HepG2 (cell line): Measurements from ENCODE around the gene KCNK17. TPM values are rescaled to one million over a fixed set of nuclear protein-coding genes. Genes with fewer than 3 reads are reported as not detected.

Experiments used
- ATAC-seq: fragments of 200-7000 bp; cut with Tn5 transposase; 3 replicates; pipeline ENCODE4 v1.9.1; 2020; ENCODE audit warnings: mild to moderate bottlenecking, moderate library complexity
- BruUV-seq: library from RNA; stranded (reverse); fragments of 400-500 nt; replicated peaks from 2 replicates; lab custom pipeline; 2021; lab: Mats Ljungman, UMichigan
- CTCF ChIA-PET: fragments of 300-600 bp; formaldehyde crosslinking; extraction: SDS; loops from one replicate; lab custom pipeline; 2021; ENCODE audit warnings: low total read pairs, inconsistent platforms, low intra/inter-chr PET ratio; lab: Yijun Ruan, JAX
- POLR2A ChIA-PET: fragments of 350-600 bp; sonication (Branson Sonifier 250); formaldehyde crosslinking; loops from one replicate; lab custom pipeline; 2020; ENCODE audit warnings: antibody characterized with exemption, inconsistent platforms; lab: Yijun Ruan, JAX
- DNase-seq: peaks from one replicate; pipeline ENCODE4 v3.0.0-alpha.2; 2015; ENCODE audit warnings: low spot score
- FAIRE-seq: peaks from 3 replicates; lab custom pipeline; 2011; peaks lifted over from hg19 to GRCh38; lab: Jason Lieb, UNC
- H2AFZ ChIP-seq: one replicate; pipeline ENCODE4 v1.6.1; 2011; ENCODE audit warnings: low read length, inconsistent platforms
- H3K27ac ChIP-seq: fragments of 300-600 bp; 3 replicates; pipeline ENCODE4 v1.8.0; 2011; ENCODE audit warnings: mixed run types, mild to moderate bottlenecking, mixed read lengths, low read length, inconsistent platforms; ENCODE audit not compliant: insufficient read depth; ENCODE audit errors: extremely low read length
- H3K27me3 ChIP-seq, 2 experiments: fragments of 200-600 bp in 1 of 2; 2 replicates in 1 of 2; 3 replicates in 1 of 2; pipeline versions ENCODE4 v1.6.0 to v1.8.0; 2011; ENCODE audit warnings: low read length in 2 of 2, mild to moderate bottlenecking in 2 of 2, moderate library complexity in 2 of 2, inconsistent platforms in 1 of 2; ENCODE audit not compliant: insufficient read depth in 2 of 2, control insufficient read depth in 1 of 2
- H3K36me3 ChIP-seq, 2 experiments: fragments of 200-600 bp in 1 of 2; replicated peaks in 1 of 2; 2 replicates in 1 of 2; 3 replicates in 1 of 2; pipeline versions ENCODE4 v1.5.1 to v1.8.0; 2011; ENCODE audit warnings: low read length in 2 of 2, inconsistent platforms in 1 of 2; ENCODE audit not compliant: insufficient read depth in 2 of 2, control insufficient read depth in 1 of 2
- H3K4me1 ChIP-seq: 2 replicates; pipeline ENCODE4 v1.5.1; 2012; ENCODE audit warnings: low read length, inconsistent platforms; ENCODE audit not compliant: insufficient read depth
- H3K4me2 ChIP-seq: 2 replicates; pipeline ENCODE4 v1.6.0; 2011; ENCODE audit warnings: low read depth, low read length, inconsistent platforms
- H3K4me3 ChIP-seq, 3 experiments: fragments of 200-600 bp in 1 of 3; sonication (generic), shearing (Covaris generic) in 1 of 3; replicated peaks in 1 of 3; 2 replicates each; pipeline ENCODE4 v1.5.1; 2011 to 2016; ENCODE audit warnings: low read length in 3 of 3, inconsistent platforms in 2 of 3, low read depth in 2 of 3, mild to moderate bottlenecking in 2 of 3, control low read depth in 1 of 3, mixed read lengths in 1 of 3; ENCODE audit not compliant: insufficient read depth in 1 of 3
- H3K79me2 ChIP-seq: one replicate; pipeline ENCODE4 v1.6.1; 2011; ENCODE audit warnings: low read length, inconsistent platforms; ENCODE audit not compliant: insufficient read depth
- H3K9ac ChIP-seq: 2 replicates; pipeline ENCODE4 v1.6.0; 2011; ENCODE audit warnings: mild to moderate bottlenecking, low read depth, low read length, inconsistent platforms; ENCODE audit not compliant: insufficient read depth
- H3K9me3 ChIP-seq: 2 replicates; pipeline ENCODE4 v1.5.1; 2012; ENCODE audit warnings: mild to moderate bottlenecking, low read length
- H4K20me1 ChIP-seq: 2 replicates; pipeline ENCODE4 v1.6.0; 2011; ENCODE audit warnings: inconsistent platforms, mild to moderate bottlenecking, low read length, moderate library complexity; ENCODE audit not compliant: insufficient read depth
- E2F5 ChIP-seq: sonication (generic); formaldehyde crosslinking; conservative IDR thresholded peaks from 2 replicates; pipeline ENCODE4 v1.4.0; 2020; ENCODE audit warnings: missing genetic modification reagents
- KLF16 ChIP-seq, 2 experiments: sonication (generic) in 1 of 2; formaldehyde crosslinking in 1 of 2; IDR thresholded peaks; 2 replicates each; pipeline versions ENCODE4 v1.6.1 to v1.8.0; 2016 to 2023; ENCODE audit warnings: missing genetic modification reagents in 2 of 2, missing compliant biosample characterization in 1 of 2
- MLX ChIP-seq: IDR thresholded peaks from 2 replicates; pipeline ENCODE4 v1.6.1; 2016
- PATZ1 ChIP-seq: sonication (generic); formaldehyde crosslinking; IDR thresholded peaks from 2 replicates; pipeline ENCODE4 v1.4.0; 2020; ENCODE audit warnings: missing genetic modification reagents
- SRF ChIP-seq: IDR thresholded peaks from 2 replicates; pipeline ENCODE4 v1.6.1; 2011; ENCODE audit warnings: mild to moderate bottlenecking, low read depth, low read length, moderate library complexity
- STAT5B ChIP-seq: sonication (generic); formaldehyde crosslinking; IDR thresholded peaks from 2 replicates; pipeline ENCODE4 v1.4.0; 2020; ENCODE audit warnings: missing genetic modification reagents
- TFDP2 ChIP-seq: sonication (generic); formaldehyde crosslinking; IDR thresholded peaks from 2 replicates; pipeline ENCODE4 v1.4.0; 2020; ENCODE audit warnings: missing genetic modification reagents
- ZNF430 ChIP-seq: sonication (generic); formaldehyde crosslinking; IDR thresholded peaks from 2 replicates; pipeline ENCODE4 v1.9.0; 2021; ENCODE audit warnings: mild to moderate bottlenecking, missing genetic modification reagents
- WGBS: methylation state at CpG from one replicate; pipeline ENCODE4 v1.1.6; 2017; ENCODE audit warnings: low lambda C conversion rate; 5-methylcytosine and 5-hydroxymethylcytosine counted together
- in situ Hi-C: cut with HindIII; loops from 2 replicates; pipeline ENCODE4 v1.10.0; 2017; ENCODE audit warnings: low pct_unique_long_range_greater_than_20kb; ENCODE audit not compliant: extremely low pct_ligation_motif_present
- intact Hi-C: fragments of 100-400 bp; cut with micrococcal nuclease; formaldehyde crosslinking; loops from one replicate; pipeline ENCODE4 v1.10.0; 2022; ENCODE audit not compliant: unreplicated experiment
- polyA plus RNA-seq, 8 experiments: library from polyadenylated mRNA; depleted of rRNA in 3 of 8; stranded (reverse) in 7 of 8; unstranded in 1 of 8; fragments of >200 nt; fragmentation: Illumina TruSeq in 4 of 8; extraction: Trizol in 4 of 8; gene quantifications; 2 replicates each; pipeline versions ENCODE4 v1.2.1 to v1.2.3, GENCODE V29; 2011 to 2016; ENCODE audit warnings: low read depth in 4 of 8, missing spikeins in 1 of 8, mixed read lengths in 1 of 8; ENCODE audit not compliant: insufficient read depth in 1 of 8
- total RNA-seq, 5 experiments: library from RNA; depleted of rRNA; stranded (reverse); fragments of >200 nt; fragmentation: Illumina TruSeq; extraction: Trizol; gene quantifications; 2 replicates each; pipeline ENCODE4 v1.2.3, GENCODE V29; 2016; ENCODE audit warnings: low read depth in 1 of 5

Gene KCNK17
- total and polyA plus RNA-seq, 2 of the 13 experiments (the other 11 are each of a cell fraction or from before 2014, with no cell fraction given), result not detected

- POLR2A ChIA-PET, result no interaction called here
- in situ Hi-C loops, result no loop called here
- Histone ChIP-seq H3K4me3 (no peak overlapping the region), H3K79me2 (no peaks in the 10 kb centered on the region), H3K36me3 (no peaks in the 10 kb centered on the region), H3K9ac (no peak overlapping the region), H2AFZ (no peak overlapping the region), H3K9me3 (no peaks in the 10 kb centered on the region), H3K27me3 (no peaks in the 10 kb centered on the region), H3K4me1 (no peaks in the 10 kb centered on the region), H3K27ac (no peak overlapping the region), H4K20me1 (no peaks in the 10 kb centered on the region), H3K4me2 (no peak overlapping the region)
- TF ChIP-seq ZNF430 (no peak), KLF16 (CRISPR knock-in tag; IDR thresholded peaks at IDR 0.05) (no peak)
- no peak for ATAC-seq
- CTCF ChIA-PET, result no interaction called here
- FAIRE-seq, result no peak
- WGBS, result 31% methylated on average over 5 of the region's 7 CpGs
- intact Hi-C loops, result no loop called here
- BruUV-seq, result no TSS peak
- DNase-seq, result no peak
These were observed 46.0 kb downstream of the KCNK17 start for GRCh38 chr6:39268171-39268570.

- no peaks in the 10 kb centered on the region for H3K9me3 ChIP-seq
- BruUV-seq, result no TSS peak
- TF ChIP-seq PATZ1, result no peak
- TF ChIP-seq MLX (CRISPR knock-in tag), result no peak
- TF ChIP-seq TFDP2, result no peak
- TF ChIP-seq E2F5 (CRISPR knock-in tag), result no peak
- TF ChIP-seq STAT5B (CRISPR knock-in tag), result no peak
- no peak for TF ChIP-seq SRF
- no peak overlapping the region for H3K9ac ChIP-seq
- no peaks in the 10 kb centered on the region for H3K27me3 ChIP-seq
- FAIRE-seq (no peak), ATAC-seq (no peak), DNase-seq (no peak)
- no peaks in the 10 kb centered on the region for H3K4me1 ChIP-seq
- intact Hi-C loops, result no loop called here
- no peaks in the 10 kb centered on the region for H3K79me2 ChIP-seq
- H3K4me3 ChIP-seq, result no peak overlapping the region
- ChIA-PET POLR2A (no interaction called here), CTCF (no interaction called here)
- no peak overlapping the region for H3K4me2 ChIP-seq
- no peaks in the 10 kb centered on the region for H4K20me1 ChIP-seq
- 35% methylated on average over 5 of the region's 5 CpGs for WGBS
- H3K36me3 ChIP-seq, result no peaks in the 10 kb centered on the region
- H2AFZ ChIP-seq, result no peak overlapping the region
- in situ Hi-C loops, result no loop called here
- no peak overlapping the region for H3K27ac ChIP-seq
These were observed 47.4 kb downstream of the KCNK17 start for GRCh38 chr6:39266782-39267355.
